Fibroblast of mammary gland (primary cell): Measurements from ENCODE around the gene UCHL1.

Experiments
- DNase-seq: peaks from one replicate; pipeline ENCODE4 v3.0.0-alpha.2; 2010; ENCODE audit warnings: low read depth
- H3K4me3 ChIP-seq: 2 replicates; pipeline ENCODE4 v1.5.1; 2011; ENCODE audit warnings: low read depth, mild to moderate bottlenecking, low read length, moderate library complexity; ENCODE audit not compliant: control insufficient read depth
- TF ChIP-seq, protein P1 (sequence below): conservative IDR thresholded peaks from 2 replicates; pipeline ENCODE4 v1.5.1; 2011; ENCODE audit warnings: low read depth, low read length, inconsistent platforms; ENCODE audit not compliant: control insufficient read depth, insufficient read depth

The UCHL1 gene

DNA sequence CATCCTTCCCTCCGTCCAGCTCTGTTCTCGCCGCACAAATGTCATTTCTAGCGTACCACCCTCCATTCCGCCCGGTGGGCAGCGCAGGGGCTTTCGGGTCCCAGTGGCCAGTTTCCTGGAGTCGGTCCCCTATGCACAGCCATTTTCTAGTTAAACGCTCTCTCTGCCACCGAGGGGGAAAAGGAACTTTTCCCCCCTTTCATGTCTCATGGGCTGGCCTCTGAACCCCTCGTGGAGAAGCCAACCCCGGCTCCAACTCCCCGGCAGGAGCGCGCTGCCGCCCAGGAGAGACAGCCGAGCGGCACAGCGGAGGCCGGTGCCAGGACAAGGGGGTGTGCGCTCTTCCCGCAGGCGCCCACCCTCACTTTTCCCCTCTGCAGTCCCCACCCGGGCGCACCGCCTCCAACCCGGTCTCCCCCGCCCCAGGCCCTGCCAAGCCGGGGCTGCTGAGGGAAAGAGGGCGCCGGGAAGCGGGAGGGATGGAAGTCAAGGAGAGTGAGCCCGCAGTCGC lies 43.0 kb upstream of the UCHL1 start:
- TF ChIP-seq, protein P1, sequence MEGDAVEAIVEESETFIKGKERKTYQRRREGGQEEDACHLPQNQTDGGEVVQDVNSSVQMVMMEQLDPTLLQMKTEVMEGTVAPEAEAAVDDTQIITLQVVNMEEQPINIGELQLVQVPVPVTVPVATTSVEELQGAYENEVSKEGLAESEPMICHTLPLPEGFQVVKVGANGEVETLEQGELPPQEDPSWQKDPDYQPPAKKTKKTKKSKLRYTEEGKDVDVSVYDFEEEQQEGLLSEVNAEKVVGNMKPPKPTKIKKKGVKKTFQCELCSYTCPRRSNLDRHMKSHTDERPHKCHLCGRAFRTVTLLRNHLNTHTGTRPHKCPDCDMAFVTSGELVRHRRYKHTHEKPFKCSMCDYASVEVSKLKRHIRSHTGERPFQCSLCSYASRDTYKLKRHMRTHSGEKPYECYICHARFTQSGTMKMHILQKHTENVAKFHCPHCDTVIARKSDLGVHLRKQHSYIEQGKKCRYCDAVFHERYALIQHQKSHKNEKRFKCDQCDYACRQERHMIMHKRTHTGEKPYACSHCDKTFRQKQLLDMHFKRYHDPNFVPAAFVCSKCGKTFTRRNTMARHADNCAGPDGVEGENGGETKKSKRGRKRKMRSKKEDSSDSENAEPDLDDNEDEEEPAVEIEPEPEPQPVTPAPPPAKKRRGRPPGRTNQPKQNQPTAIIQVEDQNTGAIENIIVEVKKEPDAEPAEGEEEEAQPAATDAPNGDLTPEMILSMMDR: no peak
- peak overlapping the region; percentile 95 for H3K4me3 ChIP-seq
- DNase-seq: no peak

DNA sequence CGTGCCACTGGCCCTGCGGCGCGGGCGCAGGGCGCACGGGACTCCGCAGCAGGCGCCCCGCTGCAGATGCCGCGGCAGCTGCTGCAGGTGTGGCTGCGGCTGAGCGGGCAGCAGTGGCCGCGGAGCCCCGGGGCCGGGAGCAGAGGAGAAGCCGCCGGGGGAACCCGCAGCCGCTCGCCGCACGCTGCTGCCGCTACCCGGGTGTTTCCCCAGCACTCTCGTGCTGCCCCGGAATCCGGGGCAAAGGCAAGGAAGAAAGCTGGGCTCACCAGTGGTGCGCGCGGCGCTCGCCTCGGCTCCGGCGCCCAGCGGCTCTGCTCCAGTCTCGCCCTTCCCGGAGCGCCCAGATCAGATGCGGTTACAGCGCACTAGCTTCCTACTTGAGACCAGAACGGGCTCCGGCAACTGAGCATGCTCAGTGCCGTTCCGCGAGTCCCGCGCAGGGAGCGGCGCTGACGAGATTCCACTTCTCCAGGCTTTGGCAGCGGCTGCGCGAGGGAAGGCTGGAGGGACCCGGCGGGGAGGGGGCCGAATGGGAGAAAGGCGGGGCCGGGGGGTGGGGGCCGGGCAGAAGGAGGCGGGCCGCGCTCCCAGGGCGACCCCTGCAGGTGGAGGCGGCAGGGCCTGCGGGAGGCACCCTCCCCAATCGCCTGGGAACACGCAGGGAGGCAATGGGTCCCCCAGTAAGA lies 42.4 kb upstream of the UCHL1 start, which contains the start of gene APBB2:
TSS of gene APBB2 (minus strand) at position 407 of the 689 bp plus-strand sequence. CDS start 181,288 bp downstream, outside the sequence.
- peak within 1 kb of the TSS; percentile 95 for H3K4me3 ChIP-seq
- DNase-seq: peak; percentile 95
- TF ChIP-seq, protein P1: peak; percentile 53

DNA sequence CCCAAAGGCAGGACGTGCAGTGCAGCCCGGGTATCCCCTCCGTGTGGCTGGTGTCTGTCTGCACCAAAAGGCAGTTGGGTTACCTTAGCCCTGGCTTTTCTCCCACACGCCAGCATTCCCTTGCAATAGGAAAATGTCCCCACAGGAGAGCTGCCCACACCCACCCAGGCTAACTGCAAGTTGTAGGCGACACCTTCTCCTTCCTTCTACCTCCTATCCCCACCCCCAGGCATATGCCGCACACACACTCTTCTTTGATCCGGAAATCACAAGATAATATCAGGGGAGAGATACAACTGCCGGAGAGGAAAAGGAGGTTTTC lies 41.9 kb upstream of the UCHL1 start:
- no peak overlapping the region for H3K4me3 ChIP-seq
- TF ChIP-seq, protein P1: no peak
- no peak for DNase-seq

DNA sequence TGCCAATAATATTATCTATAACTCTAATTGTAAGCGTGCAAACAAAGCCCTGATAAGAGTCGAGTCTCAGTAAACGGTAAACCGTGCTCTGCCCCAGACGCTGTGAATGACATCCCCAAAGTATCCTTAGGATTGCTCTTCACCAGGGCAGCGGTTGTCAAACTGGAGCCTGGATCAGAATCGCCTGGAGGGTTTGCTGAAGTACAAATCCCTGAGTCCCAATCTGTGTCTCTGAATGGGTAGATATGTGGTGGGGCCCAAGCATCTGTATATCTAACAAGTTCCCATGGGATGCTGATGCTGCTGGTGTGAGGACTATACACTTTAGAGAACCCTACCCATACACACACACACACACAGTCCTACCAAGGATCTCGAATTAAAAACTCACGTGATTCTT lies 41.6 kb upstream of the UCHL1 start:
- H3K4me3 ChIP-seq: no peak overlapping the region
- TF ChIP-seq, protein P1: no peak
- DNase-seq: no peak

DNA sequence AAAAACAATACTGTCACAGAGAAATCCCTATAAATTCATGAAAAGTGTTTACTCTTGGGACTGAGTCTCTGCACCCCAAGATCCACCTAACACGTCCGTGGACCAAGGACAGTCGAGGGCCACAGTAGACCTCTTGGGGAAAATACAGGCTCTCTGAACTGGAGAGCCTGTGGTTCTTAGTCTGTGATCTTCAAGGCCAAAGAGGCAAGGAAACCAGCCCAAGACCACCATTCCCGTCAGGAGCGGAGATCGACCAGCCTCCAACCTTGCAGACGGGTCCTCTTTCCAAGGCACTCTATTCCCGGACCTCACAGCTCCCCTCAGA lies 40.8 kb upstream of the UCHL1 start:
- DNase-seq: no peak
- TF ChIP-seq, protein P1: no peak
- H3K4me3 ChIP-seq: peak overlapping the region; percentile 74

DNA sequence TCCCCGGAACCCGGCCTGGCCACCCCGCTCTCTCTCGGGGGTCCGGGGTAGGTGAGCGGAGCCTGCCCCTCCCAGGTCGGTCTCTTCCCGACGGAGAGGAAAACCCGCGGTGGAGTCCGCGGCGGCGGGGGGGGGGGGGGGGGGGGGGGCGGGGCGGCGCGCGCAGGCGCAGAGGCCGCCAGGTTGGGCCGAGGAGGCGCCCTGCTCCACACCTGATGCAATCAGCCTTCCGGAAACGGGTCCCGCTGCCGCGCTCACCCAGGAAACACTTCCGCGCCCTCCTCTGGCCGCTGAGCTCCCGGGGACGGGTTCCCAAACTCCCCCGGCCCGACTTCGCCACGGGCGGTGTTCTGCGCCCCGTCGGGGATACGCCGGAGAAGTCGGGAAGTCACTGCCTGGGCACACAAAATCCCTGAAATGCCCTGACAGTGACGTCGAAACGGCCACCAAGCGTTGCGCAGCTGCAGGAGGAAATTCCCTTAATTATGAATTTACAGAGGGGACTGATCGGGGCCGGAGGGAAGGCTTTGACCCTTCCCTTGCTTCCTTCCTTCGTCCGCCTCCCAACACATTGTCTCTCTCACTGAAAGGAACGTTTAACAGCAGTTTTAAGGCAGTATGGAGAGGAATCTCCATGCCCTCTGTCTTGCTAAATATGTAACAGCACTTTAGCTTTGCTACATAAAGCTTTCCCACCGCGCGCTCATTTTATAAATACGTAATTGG lies 40.3 kb upstream of the UCHL1 start:
- DNase-seq: peak; percentile 65
- TF ChIP-seq, protein P1: peak; percentile 45
- H3K4me3 ChIP-seq: peak overlapping the region; percentile 74
